Activated CD8-positive, alpha-beta memory T cell treated with anti-CD3 and anti-CD28 coated beads, Interleukin-2, amount 50 U/mL, for 4 hours (primary cell): Measurements from ENCODE around the gene CD28.
"Not testable (repeated sequence)": the region's sequence is repeated elsewhere in the genome, so short reads cannot be mapped to it uniquely, and the experiment has no call there.

Source experiments
- DNase-seq: peaks from one replicate; pipeline ENCODE4 v3.0.0-alpha.2; 2020

Gene CD28

GRCh38 chr2:203785391-203786110, 79.1 kb downstream of the CD28 start:
- DNase-seq: not testable (repeated sequence)

GRCh38 chr2:203786549-203787351, 80.3 kb downstream of the CD28 start:
- DNase-seq: no peak

GRCh38 chr2:203787979-203788378, 81.5 kb downstream of the CD28 start:
- no peak for DNase-seq
